Measurements from ENCODE around the gene MICU2. TPM values are rescaled to one million over a fixed set of nuclear protein-coding genes. Genes with fewer than 3 reads are reported as not detected.

MICU2 gene
- total and polyA plus RNA-seq, 2 of the 13 experiments (the other 11 are each of a cell fraction or from before 2014, with no cell fraction given): 31.7 to 42.4 TPM

DNA sequence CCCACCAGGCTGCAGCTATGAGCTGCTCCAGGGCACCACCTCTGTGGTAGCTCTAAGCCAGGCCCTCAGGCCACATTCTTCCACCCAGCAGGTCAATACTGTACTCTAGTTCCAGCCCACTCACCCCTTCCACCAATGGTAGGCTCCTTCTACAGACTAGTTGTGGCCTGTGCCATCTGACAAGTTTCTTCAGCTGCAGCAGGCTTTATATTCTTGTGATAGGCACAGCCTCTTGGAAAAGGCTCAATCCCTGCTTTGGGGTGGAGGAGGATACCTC is 8.5 kb downstream of the MICU2 start (continued):
- TF ChIP-seq, protein P1, sequence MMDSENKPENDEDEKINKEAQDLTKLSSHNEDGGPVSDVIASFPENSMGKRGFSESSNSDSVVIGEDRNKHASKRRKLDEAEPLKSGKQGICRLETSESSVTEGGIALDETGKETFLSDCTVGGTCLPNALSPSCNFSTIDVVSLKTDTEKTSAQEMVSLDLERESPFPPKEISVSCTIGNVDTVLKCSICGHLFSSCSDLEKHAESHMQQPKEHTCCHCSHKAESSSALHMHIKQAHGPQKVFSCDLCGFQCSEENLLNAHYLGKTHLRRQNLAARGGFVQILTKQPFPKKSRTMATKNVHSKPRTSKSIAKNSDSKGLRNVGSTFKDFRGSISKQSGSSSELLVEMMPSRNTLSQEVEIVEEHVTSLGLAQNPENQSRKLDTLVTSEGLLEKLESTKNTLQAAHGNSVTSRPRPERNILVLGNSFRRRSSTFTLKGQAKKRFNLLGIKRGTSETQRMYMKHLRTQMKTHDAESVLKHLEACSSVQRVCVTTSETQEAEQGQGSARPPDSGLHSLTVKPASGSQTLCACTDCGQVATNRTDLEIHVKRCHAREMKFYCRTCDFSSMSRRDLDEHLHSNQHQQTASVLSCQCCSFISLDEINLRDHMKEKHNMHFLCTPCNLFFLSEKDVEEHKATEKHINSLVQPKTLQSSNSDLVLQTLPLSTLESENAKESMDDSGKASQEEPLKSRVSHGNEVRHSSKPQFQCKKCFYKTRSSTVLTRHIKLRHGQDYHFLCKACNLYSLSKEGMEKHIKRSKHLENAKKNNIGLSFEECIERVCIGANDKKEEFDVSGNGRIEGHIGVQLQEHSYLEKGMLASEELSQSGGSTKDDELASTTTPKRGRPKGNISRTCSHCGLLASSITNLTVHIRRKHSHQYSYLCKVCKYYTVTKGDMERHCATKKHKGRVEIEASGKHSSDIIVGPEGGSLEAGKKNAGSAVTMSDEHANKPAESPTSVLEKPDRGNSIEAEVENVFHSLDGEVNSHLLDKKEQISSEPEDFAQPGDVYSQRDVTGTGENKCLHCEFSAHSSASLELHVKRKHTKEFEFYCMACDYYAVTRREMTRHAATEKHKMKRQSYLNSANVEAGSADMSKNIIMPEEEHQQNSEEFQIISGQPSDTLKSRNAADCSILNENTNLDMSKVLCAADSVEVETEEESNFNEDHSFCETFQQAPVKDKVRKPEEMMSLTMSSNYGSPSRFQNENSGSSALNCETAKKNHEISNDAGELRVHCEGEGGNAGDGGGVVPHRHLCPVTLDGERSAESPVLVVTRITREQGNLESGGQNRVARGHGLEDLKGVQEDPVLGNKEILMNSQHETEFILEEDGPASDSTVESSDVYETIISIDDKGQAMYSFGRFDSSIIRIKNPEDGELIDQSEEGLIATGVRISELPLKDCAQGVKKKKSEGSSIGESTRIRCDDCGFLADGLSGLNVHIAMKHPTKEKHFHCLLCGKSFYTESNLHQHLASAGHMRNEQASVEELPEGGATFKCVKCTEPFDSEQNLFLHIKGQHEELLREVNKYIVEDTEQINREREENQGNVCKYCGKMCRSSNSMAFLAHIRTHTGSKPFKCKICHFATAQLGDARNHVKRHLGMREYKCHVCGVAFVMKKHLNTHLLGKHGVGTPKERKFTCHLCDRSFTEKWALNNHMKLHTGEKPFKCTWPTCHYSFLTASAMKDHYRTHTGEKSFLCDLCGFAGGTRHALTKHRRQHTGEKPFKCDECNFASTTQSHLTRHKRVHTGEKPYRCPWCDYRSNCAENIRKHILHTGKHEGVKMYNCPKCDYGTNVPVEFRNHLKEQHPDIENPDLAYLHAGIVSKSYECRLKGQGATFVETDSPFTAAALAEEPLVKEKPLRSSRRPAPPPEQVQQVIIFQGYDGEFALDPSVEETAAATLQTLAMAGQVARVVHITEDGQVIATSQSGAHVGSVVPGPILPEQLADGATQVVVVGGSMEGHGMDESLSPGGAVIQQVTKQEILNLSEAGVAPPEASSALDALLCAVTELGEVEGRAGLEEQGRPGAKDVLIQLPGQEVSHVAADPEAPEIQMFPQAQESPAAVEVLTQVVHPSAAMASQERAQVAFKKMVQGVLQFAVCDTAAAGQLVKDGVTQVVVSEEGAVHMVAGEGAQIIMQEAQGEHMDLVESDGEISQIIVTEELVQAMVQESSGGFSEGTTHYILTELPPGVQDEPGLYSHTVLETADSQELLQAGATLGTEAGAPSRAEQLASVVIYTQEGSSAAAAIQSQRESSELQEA (CRISPR knock-in tag; IDR thresholded peaks at IDR 0.05; ENCODE audit: not compliant biosample characterization): no peak
- TF ChIP-seq MEF2D (CRISPR knock-in tag; IDR thresholded peaks at IDR 0.05): no peak
- TF ChIP-seq GATAD1 (CRISPR knock-in tag; IDR thresholded peaks at IDR 0.05): no peak
- TF ChIP-seq TCF12 (IDR thresholded peaks at IDR 0.05): no peak
- TF ChIP-seq TCF12 (CRISPR knock-in tag; IDR thresholded peaks at IDR 0.05): no peak
- no peak for TF ChIP-seq ZSCAN9 (CRISPR knock-in tag; IDR thresholded peaks at IDR 0.05; ENCODE audit: borderline replicate concordance)
- TF ChIP-seq ZNF569 (CRISPR knock-in tag; IDR thresholded peaks at IDR 0.05; ENCODE audit: borderline replicate concordance): no peak
- no peak for TF ChIP-seq ZBTB1 (CRISPR knock-in tag; IDR thresholded peaks at IDR 0.05; ENCODE audit: borderline replicate concordance)

Measured in HepG2 (cell line).